Esophagus muscularis mucosa (tissue), 4 donors: ENCODE data around the gene NPAS3. TPM values are rescaled to one million over a fixed set of nuclear protein-coding genes. Genes with fewer than 3 reads are reported as not detected.
A peak's percentile ranks its signal among the peaks of the same experiment; 100 is the strongest.

ENCODE experiments used
- DNase-seq: peaks from one replicate; pipeline ENCODE4 v3.0.0-alpha.2; 2017; ENCODE audit errors: extremely low spot score
- H3K27ac ChIP-seq, 4 donors: fragments of 200-600 bp; sonication (generic); replicated peaks in 1 of 4; 1 replicate in 3 of 4; 2 replicates in 1 of 4; pipeline ENCODE4 v1.5.1; 2016 to 2019; ENCODE audit warnings: mild to moderate bottlenecking in 1 of 4
- H3K27me3 ChIP-seq, 4 donors: fragments of 200-600 bp; sonication (generic); one replicate each; pipeline versions ENCODE4 v1.5.1 to v1.6.0; 2016 to 2019
- H3K36me3 ChIP-seq, 4 donors: fragments of 200-600 bp; sonication (generic); one replicate each; pipeline ENCODE4 v1.5.1; 2016 to 2019
- H3K4me1 ChIP-seq, 4 donors: fragments of 200-600 bp; sonication (generic); one replicate each; pipeline ENCODE4 v1.5.1; 2016 to 2019
- H3K4me3 ChIP-seq, 4 donors: fragments of 200-600 bp; sonication (generic); 1 replicate in 2 of 4; 2 replicates in 2 of 4; pipeline ENCODE4 v1.5.1; 2016 to 2019; ENCODE audit warnings: mild to moderate bottlenecking in 4 of 4, moderate library complexity in 1 of 4
- H3K9me3 ChIP-seq, 4 donors: fragments of 200-600 bp; sonication (generic); 1 replicate in 3 of 4; 2 replicates in 1 of 4; pipeline ENCODE4 v1.5.1; 2016 to 2019
- EP300 ChIP-seq: sonication (generic); formaldehyde crosslinking; IDR thresholded peaks from one replicate; pipeline ENCODE4 v1.6.1; 2017; ENCODE audit warnings: antibody characterized with exemption
- POLR2A ChIP-seq: fragments of 450-650 bp; IDR thresholded peaks from one replicate; pipeline ENCODE4 v1.6.1; 2017; ENCODE audit warnings: antibody characterized with exemption, moderate library complexity, mild to moderate bottlenecking, low read depth
- POLR2AphosphoS5 ChIP-seq, 2 donors: sonication (generic); formaldehyde crosslinking; IDR thresholded peaks; one replicate each; pipeline ENCODE4 v1.6.1; 2017; ENCODE audit warnings: antibody characterized with exemption in 2 of 2
- WGBS: methylation state at CpG from one replicate; pipeline ENCODE4 v1.1.5; 2018; 5-methylcytosine and 5-hydroxymethylcytosine counted together
- intact Hi-C: fragments of 100-400 bp; cut with DNase I; formaldehyde crosslinking; loops from one replicate; pipeline ENCODE4 v1.15.1; 2023
- total RNA-seq, 4 donors: library from RNA; depleted of rRNA; stranded (reverse); fragments of >200 nt; gene quantifications; one replicate each; pipeline versions ENCODE4 v1.1.0 to v1.2.1, GENCODE V29; 2016
- TF ChIP-seq, protein P1 (sequence below), 3 experiments: fragments of 200-600 bp in 2 of 3; fragments of 450-650 bp in 1 of 3; sonication (generic) in 2 of 3; IDR thresholded peaks; one replicate each; pipeline ENCODE4 v1.5.1; 2017 to 2019; ENCODE audit warnings: antibody characterized with exemption in 3 of 3, mild to moderate bottlenecking in 2 of 3, moderate library complexity in 1 of 3

NPAS3 gene
- total RNA-seq, 4 donors from 2014 or later: 3.3 to 7.3 (median 5.8) TPM

DNA sequence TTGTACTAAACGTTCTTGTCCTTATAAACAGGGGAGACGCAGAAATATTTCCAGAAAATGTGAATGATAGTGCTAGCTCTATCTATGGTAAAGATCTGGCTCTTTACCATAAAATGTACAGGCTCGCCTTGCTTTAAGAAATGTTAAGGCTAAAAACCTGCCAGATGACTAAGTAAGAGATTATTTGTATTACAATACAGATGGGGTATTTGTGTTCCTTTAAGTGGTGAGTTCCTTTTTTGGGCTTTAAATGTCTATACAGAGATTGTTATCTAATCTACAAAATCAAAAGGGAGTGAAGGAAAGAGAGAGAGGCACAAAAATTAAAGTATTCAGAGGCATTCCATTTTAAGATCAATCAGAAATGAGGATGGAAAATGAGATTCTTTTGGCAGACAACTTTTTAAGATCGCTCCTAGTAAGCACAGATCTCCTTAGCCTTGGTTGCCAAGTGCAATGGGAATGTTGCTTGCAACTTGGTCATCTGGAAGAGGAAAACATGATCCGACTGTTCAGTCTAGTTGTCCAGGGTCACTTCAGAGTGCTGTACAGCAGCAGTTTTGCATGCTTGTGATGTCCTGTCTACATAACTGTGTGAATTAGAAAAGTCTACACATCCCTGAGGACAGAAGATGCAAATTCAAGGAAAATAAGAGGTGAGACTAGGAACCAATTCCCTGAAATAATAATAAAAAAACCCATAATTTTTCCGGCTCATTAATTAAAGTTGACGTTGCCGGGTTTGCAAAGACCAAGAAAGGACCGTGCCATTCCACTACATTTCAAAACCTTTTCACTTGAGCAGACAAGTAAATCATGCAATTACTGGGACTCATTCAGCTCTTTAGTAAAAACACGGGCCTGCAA, 631.4 kb downstream of the NPAS3 start:
- Histone ChIP-seq H3K9me3 (no peaks in the 10 kb centered on the region), H3K4me1 (peaks cover 0 to 24% (median 22%) of the 10 kb centered on the region in 4 donors), H3K27me3 (no peaks in the 10 kb centered on the region), H3K27ac (no peak overlapping the region), H3K4me3 (no peak overlapping the region), H3K36me3 (no peaks in the 10 kb centered on the region)
- no peak for DNase-seq
- TF ChIP-seq EP300 (no peak), POLR2A (no peak), POLR2AphosphoS5 (IDR thresholded peaks at IDR 0.05) (no peak)
- TF ChIP-seq, protein P1, sequence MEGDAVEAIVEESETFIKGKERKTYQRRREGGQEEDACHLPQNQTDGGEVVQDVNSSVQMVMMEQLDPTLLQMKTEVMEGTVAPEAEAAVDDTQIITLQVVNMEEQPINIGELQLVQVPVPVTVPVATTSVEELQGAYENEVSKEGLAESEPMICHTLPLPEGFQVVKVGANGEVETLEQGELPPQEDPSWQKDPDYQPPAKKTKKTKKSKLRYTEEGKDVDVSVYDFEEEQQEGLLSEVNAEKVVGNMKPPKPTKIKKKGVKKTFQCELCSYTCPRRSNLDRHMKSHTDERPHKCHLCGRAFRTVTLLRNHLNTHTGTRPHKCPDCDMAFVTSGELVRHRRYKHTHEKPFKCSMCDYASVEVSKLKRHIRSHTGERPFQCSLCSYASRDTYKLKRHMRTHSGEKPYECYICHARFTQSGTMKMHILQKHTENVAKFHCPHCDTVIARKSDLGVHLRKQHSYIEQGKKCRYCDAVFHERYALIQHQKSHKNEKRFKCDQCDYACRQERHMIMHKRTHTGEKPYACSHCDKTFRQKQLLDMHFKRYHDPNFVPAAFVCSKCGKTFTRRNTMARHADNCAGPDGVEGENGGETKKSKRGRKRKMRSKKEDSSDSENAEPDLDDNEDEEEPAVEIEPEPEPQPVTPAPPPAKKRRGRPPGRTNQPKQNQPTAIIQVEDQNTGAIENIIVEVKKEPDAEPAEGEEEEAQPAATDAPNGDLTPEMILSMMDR (IDR thresholded peaks at IDR 0.05): no peak
- WGBS: 63% methylated on average over 10 of the region's 10 CpGs
- intact Hi-C loops: no loop called here

DNA sequence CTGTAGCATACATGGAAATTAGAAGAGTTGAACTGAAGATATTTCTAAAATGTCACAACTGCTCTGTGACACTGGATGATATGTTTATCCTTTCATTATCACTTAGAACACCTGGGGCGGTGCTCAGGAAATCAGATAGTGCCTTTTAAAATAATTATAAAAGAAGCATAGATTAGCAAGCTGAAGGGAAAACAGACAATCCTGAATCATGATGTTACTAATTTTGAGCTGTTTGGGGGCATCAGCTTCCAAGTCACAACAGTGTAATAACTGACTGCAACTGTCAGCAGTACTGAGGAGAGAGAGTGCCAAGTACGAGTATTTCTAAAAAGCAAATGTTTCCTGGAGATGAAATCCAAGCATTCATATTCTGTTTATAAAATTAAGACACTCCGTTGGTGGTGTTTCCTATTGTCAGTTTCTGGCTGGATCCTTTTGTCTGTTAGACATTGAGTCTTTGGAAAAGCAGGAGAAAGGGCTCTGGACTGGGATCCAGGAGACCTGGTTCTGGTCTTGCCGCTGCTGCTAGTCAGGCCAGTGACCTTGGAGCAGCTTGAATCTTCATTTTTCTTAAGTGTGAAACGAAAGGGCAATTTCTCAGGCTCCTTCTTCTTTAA, 632.1 kb downstream of the NPAS3 start:
- intact Hi-C loops: no loop called here

DNA sequence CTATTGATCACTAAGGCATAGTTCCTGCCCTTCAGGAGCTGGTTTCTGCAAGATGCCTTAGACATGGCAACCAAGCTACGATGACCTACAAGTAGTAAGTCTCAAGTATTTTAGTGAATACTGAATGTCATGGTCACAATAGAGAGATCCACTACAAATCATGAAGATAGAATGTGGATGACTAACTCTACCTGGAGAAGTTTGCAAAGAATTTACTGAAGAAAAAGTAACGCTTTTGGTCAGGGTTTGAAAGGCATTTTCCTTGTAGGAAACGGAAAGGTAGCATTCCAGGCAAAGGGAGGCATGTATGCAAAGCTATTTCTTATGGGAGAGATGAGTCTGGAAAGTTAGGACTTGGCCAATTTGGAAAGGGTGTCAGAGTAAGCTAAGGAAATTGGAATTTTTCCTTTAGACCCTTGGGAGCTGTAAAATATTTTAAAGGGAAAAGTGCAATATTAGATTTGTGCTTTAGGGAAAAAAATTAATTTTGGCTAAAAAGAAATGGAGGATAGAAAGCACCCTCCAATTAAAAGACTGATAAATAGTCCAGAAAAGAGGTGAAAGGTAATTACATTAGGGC, 634.7 kb downstream of the NPAS3 start:
- Histone ChIP-seq H3K4me1 (peaks cover 0 to 24% (median 22%) of the 10 kb centered on the region in 4 donors), H3K9me3 (no peaks in the 10 kb centered on the region), H3K27me3 (no peaks in the 10 kb centered on the region), H3K27ac (no peak overlapping the region), H3K4me3 (no peak overlapping the region), H3K36me3 (no peaks in the 10 kb centered on the region)
- WGBS: 96% methylated on average over 3 of the region's 3 CpGs
- intact Hi-C loops: no loop called here
- no peak for TF ChIP-seq POLR2AphosphoS5 (IDR thresholded peaks at IDR 0.05)
- TF ChIP-seq EP300: no peak
- TF ChIP-seq, protein P1 (IDR thresholded peaks at IDR 0.05): no peak
- TF ChIP-seq POLR2A: no peak
- peak; percentile 78 for DNase-seq

More for the DNA sequence above, 632.1 kb downstream of the NPAS3 start:
- Histone ChIP-seq H3K4me3 (peak overlapping the region in 1 of 4 donors; percentile 6), H3K27ac (peak overlapping the region in 1 of 4 donors; percentile 22), H3K4me1 (peaks cover 0 to 24% (median 22%) of the 10 kb centered on the region in 4 donors), H3K27me3 (no peaks in the 10 kb centered on the region), H3K9me3 (no peaks in the 10 kb centered on the region), H3K36me3 (no peaks in the 10 kb centered on the region)
- no peak for TF ChIP-seq POLR2A
- TF ChIP-seq EP300: no peak
- TF ChIP-seq, protein P1 (IDR thresholded peaks at IDR 0.05): no peak
- TF ChIP-seq POLR2AphosphoS5 (IDR thresholded peaks at IDR 0.05): no peak
- no peak for DNase-seq
- 25% methylated on average over 5 of the region's 5 CpGs for WGBS

DNA sequence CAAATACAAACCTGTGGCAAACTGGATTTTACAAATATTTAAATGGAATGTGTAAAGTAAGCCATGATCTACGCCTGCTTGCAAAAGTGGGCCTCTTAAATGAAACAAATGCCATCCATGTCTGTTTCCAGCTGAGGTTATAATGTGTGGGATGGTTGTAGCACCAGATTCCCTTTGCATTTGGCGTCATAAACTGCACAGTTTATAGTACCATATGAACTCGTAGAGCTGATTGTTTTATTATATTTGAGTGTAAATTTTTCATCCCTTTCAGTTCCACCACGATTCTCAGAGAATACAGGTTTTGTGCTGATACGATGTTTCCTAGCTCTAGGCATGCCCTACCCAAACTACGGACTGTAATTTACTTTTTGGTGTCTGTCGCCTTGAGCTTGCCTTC, 637.3 kb downstream of the NPAS3 start:
- intact Hi-C loops: no loop called here
- 67% methylated on average over 7 of the region's 7 CpGs for WGBS
- Histone ChIP-seq H3K4me1 (peaks cover 0 to 6% (median 5%) of the 10 kb centered on the region in 4 donors), H3K27ac (no peak overlapping the region), H3K36me3 (no peaks in the 10 kb centered on the region), H3K9me3 (no peaks in the 10 kb centered on the region), H3K27me3 (no peaks in the 10 kb centered on the region), H3K4me3 (no peak overlapping the region)
- TF ChIP-seq POLR2A (no peak), POLR2AphosphoS5 (IDR thresholded peaks at IDR 0.05) (no peak), EP300 (no peak)
- TF ChIP-seq, protein P1 (IDR thresholded peaks at IDR 0.05): no peak
- DNase-seq: no peak
